22Rv1 (cell line): ENCODE measurements around the gene SDSL.

Source experiments
- H3K27ac ChIP-seq: fragments of 450-650 bp; 2 replicates; pipeline ENCODE4 v1.5.1; 2017
- CTCF ChIP-seq: fragments of 450-650 bp; IDR thresholded peaks from 2 replicates; pipeline ENCODE4 v1.5.1; 2017; ENCODE audit warnings: mild to moderate bottlenecking
- ZFX ChIP-seq: fragments of 450-650 bp; IDR thresholded peaks from 2 replicates; pipeline ENCODE4 v1.6.1; 2017; ENCODE audit warnings: antibody characterized with exemption, borderline replicate concordance

Gene SDSL

GRCh38 chr12:113467502-113468364, 45.6 kb downstream of the SDSL start:
- no peak overlapping the region for H3K27ac ChIP-seq
- TF ChIP-seq ZFX (no peak), CTCF (no peak)

- TF ChIP-seq ZFX (no peak), CTCF (no peak)
- no peak overlapping the region for H3K27ac ChIP-seq
Observed at GRCh38 chr12:113468365-113469223, 46.4 kb downstream of the SDSL start.

GRCh38 chr12:113469224-113469948, 47.2 kb downstream of the SDSL start:
- no peak overlapping the region for H3K27ac ChIP-seq
- no peak for TF ChIP-seq CTCF
- no peak for TF ChIP-seq ZFX

- no peak overlapping the region for H3K27ac ChIP-seq
- TF ChIP-seq CTCF (no peak), ZFX (no peak)
Observed at GRCh38 chr12:113469949-113470743, 48.0 kb downstream of the SDSL start.

GRCh38 chr12:113470871-113471618, 48.9 kb downstream of the SDSL start:
- TF ChIP-seq CTCF (no peak), ZFX (no peak)
- H3K27ac ChIP-seq: no peak overlapping the region

GRCh38 chr12:113471619-113472171, 49.5 kb downstream of the SDSL start, which contains the start of gene LHX5:
Gene LHX5, minus strand, starts transcription at chr12:113471871. Its CDS starts 373 bp downstream, at chr12:113471498.
- H3K27ac ChIP-seq: no peak within 1 kb of the TSS
- no peak for TF ChIP-seq ZFX
- no peak for TF ChIP-seq CTCF
